GM23338 (cell line): ENCODE results near the gene AXIN2. TPM values are rescaled to one million over a fixed set of nuclear protein-coding genes. Genes with fewer than 3 reads are reported as not detected.

Experiments
- CREB1 ChIP-seq: fragments of 250-450 bp; sonication (Bioruptor Pico); IDR thresholded peaks from 2 replicates; pipeline ENCODE4 v1.5.0; 2020; ENCODE audit warnings: low read depth, mild to moderate bottlenecking, moderate library complexity
- EZH2 ChIP-seq: fragments of 200-600 bp; sonication (generic); IDR thresholded peaks from one replicate; pipeline ENCODE4 v1.8.0; 2017; ENCODE audit warnings: antibody characterized with exemption, mild to moderate bottlenecking, low read depth; ENCODE audit not compliant: unreplicated experiment
- JUNB ChIP-seq: IDR thresholded peaks from one replicate; pipeline ENCODE4 v1.6.1; 2016; ENCODE audit warnings: antibody characterized with exemption; ENCODE audit not compliant: unreplicated experiment
- POLR2AphosphoS5 ChIP-seq: IDR thresholded peaks from 2 replicates; pipeline ENCODE4 v1.6.1; 2016; ENCODE audit warnings: antibody characterized with exemption, low read depth
- ZNF114 ChIP-seq: fragments of 250-450 bp; sonication (Bioruptor Pico); IDR thresholded peaks from 2 replicates; pipeline ENCODE4 v1.5.0; 2020; ENCODE audit warnings: mild to moderate bottlenecking, moderate library complexity
- polyA plus RNA-seq: library from polyadenylated mRNA; unstranded; fragments of >200 nt; fragmentation: Nextera tagmentation; extraction: Ambion mirVana; gene quantifications from 2 replicates; pipeline ENCODE4 v1.2.1, GENCODE V29; 2016
- total RNA-seq: library from RNA; depleted of rRNA; stranded (reverse); fragments of >200 nt; shearing (Covaris generic); gene quantifications from 2 replicates; pipeline ENCODE4 v1.2.3, GENCODE V29; 2014
- TF ChIP-seq, protein P1 (sequence below), 2 experiments: fragments of 200-600 bp in 1 of 2; sonication (generic) in 1 of 2; conservative IDR thresholded peaks; 2 replicates each; pipeline versions ENCODE4 v1.5.1 to v1.6.1; 2016 to 2017; ENCODE audit warnings: antibody characterized with exemption in 2 of 2, low read depth in 2 of 2, mild to moderate bottlenecking in 2 of 2, moderate library complexity in 1 of 2
- TF ChIP-seq, protein P2 (sequence below): IDR thresholded peaks from 2 replicates; pipeline ENCODE4 v1.6.1; 2016; ENCODE audit warnings: antibody characterized with exemption

AXIN2 gene
- total and polyA plus RNA-seq, 2 experiments from 2014 or later, result 8.0 to 32.7 TPM

DNA sequence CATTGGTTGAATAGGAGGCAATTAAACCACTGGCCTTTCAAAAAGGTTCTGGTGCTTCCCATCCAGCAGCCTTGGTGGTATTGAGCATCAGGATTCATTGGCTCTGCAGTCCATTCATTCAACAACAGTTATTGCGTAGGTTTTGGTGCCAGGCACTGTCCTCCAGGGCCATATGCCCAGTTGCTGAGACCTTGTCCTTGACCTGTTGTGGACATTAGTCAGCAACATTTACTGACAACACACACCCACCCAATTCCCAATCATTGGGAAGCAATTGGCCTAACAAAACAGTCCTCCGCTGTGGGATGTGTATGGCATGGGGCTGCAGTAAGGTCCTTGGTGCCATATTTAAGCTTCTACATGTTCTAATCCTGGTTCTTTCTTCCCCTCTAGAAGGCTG lies 82.2 kb downstream of the AXIN2 start (continued):
- TF ChIP-seq JUNB (no peak), ZNF114 (no peak), EZH2 (no peak), POLR2AphosphoS5 (no peak), CREB1 (no peak)
- TF ChIP-seq, protein P1, sequence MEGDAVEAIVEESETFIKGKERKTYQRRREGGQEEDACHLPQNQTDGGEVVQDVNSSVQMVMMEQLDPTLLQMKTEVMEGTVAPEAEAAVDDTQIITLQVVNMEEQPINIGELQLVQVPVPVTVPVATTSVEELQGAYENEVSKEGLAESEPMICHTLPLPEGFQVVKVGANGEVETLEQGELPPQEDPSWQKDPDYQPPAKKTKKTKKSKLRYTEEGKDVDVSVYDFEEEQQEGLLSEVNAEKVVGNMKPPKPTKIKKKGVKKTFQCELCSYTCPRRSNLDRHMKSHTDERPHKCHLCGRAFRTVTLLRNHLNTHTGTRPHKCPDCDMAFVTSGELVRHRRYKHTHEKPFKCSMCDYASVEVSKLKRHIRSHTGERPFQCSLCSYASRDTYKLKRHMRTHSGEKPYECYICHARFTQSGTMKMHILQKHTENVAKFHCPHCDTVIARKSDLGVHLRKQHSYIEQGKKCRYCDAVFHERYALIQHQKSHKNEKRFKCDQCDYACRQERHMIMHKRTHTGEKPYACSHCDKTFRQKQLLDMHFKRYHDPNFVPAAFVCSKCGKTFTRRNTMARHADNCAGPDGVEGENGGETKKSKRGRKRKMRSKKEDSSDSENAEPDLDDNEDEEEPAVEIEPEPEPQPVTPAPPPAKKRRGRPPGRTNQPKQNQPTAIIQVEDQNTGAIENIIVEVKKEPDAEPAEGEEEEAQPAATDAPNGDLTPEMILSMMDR (conservative IDR thresholded peaks at IDR 0.05; ENCODE audit: low read depth in 2 of 2), result no peak
- TF ChIP-seq, protein P2, sequence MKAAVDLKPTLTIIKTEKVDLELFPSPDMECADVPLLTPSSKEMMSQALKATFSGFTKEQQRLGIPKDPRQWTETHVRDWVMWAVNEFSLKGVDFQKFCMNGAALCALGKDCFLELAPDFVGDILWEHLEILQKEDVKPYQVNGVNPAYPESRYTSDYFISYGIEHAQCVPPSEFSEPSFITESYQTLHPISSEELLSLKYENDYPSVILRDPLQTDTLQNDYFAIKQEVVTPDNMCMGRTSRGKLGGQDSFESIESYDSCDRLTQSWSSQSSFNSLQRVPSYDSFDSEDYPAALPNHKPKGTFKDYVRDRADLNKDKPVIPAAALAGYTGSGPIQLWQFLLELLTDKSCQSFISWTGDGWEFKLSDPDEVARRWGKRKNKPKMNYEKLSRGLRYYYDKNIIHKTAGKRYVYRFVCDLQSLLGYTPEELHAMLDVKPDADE, result no peak
